Stimulated activated CD4-positive, alpha-beta T cell treated with anti-CD3 and anti-CD28 coated beads, TNF-alpha, amount 100 ng/mL, for 1 hour (primary cell): ENCODE results near the gene PIK3R5.

Experiments used
- DNase-seq, 3 donors: peaks; one replicate each; pipeline ENCODE4 v3.0.0-alpha.2; 2020; ENCODE audit warnings: low read depth in 3 of 3, low spot score in 1 of 3

The PIK3R5 gene

GRCh38 chr17:8900207-8900606, 65.3 kb downstream of the PIK3R5 start:
- DNase-seq, result no peak

DNA sequence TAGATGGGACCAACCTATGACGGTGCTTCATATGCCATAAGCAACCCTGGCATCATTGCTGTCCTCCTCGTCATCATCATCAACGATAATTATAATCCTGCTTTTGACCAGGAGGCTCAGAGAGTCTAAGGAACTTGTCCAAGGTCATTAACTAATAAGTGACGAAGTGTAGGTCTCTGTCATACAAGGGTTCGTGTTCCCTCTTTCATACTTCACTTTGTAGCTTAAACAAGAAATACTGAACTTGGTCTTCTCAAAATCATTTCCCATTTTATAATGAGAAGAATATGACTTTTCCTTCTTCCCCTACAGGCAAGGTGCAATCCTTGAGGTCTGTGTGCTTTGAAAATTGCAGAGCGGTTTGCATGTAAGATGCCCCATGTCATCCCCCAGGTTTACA, 66.9 kb downstream of the PIK3R5 start:
- DNase-seq, result no peak

GRCh38 chr17:8898126-8898525, 67.4 kb downstream of the PIK3R5 start:
- DNase-seq, result no peak

- DNase-seq, result no peak
These were observed 68.6 kb downstream of the PIK3R5 start for GRCh38 chr17:8896641-8897635.

DNA sequence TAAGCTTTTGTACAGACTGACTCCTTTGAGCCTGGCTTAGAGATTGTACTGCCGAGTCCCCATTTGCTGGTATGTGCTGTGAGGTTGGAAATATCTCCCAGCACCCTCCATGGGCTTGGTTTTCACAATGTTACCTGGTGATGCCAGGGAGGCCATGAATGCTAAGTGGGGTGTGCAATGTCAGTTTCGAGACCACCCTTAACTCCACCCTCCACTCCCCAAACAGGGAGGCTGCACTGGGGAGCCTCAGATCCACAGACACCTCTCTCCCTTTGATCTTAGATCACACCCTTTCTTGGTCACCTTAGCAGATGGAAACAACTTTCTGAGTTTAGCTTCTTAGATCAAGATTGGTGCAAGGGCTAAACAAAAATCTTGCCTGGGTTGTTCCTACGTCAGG, 69.4 kb downstream of the PIK3R5 start:
- DNase-seq, result no peak

GRCh38 chr17:8894673-8895578, 70.6 kb downstream of the PIK3R5 start:
- no peak for DNase-seq

DNA sequence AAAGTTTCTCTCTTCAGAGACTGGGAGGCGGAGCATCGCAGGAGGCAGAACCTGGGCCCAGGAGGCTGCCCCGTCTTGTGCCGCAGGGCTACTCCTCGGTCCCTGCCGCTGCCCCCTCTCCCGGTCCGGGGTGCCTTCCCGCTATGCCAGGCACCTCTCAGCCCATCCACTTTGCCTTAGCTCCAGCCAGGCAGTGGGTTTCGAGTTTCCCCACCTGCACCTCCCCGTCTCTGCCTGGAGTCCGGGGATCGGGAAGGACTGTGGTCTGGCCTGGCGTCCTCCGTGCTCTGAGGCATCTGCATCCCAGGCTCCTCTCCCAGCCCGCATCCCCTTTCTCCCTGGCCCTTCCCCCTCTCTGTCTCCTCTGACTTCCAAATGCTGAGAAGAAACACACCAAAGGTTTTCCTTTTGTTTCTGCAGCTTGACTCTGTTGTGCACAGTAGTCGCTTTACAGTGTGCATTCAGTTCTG, 71.3 kb downstream of the PIK3R5 start:
- no peak for DNase-seq

DNA sequence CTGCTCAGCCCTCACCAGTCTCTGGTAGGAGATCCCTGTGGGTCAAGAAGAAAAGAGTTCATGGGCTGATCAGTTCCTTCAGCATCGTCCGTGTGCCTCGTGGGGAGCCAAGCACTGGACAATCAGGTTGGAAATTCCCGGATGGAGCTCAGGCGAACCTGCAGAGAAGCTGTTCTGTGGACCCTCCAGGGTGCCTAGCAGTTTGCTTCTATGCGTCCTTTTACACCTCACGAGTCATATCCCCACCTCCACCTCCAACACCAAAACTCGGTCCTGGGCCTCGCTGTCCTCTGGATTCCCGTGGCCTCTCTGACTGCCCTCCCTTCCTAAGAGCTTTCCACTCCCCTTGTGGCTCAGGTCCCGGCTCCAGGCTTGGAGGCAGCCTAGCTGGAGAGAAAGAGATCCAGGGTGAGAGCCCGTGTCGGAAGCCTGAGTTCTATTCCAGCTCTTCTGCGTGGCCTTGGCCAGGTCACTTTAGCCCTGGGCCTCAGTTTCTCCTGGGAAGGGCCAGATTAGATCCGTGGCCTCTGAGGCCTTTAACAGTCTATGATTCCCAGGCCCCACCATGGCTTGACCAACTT, 71.8 kb downstream of the PIK3R5 start:
- DNase-seq, result no peak

DNA sequence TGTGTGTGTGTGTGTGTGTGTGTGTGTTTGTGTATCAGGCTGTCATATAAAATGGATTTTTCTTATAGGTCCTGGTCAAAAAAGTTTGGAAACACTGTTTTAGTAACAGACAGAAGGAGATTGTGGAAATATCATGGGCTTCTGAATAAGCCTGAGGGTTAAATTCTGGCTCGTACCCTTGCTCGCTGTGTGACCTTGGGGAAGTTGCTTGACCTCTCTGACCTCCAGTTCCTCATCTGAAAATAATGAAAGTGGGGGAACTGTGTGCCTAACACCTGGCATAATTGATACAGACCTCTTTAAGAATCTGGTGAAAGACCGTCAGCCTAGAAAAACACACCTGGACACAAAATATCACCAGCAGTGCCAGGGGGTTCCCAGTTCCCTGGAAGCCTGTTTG, 72.4 kb downstream of the PIK3R5 start:
- no peak for DNase-seq

GRCh38 chr17:8892338-8892690, 73.2 kb downstream of the PIK3R5 start:
- DNase-seq, result no peak

DNA sequence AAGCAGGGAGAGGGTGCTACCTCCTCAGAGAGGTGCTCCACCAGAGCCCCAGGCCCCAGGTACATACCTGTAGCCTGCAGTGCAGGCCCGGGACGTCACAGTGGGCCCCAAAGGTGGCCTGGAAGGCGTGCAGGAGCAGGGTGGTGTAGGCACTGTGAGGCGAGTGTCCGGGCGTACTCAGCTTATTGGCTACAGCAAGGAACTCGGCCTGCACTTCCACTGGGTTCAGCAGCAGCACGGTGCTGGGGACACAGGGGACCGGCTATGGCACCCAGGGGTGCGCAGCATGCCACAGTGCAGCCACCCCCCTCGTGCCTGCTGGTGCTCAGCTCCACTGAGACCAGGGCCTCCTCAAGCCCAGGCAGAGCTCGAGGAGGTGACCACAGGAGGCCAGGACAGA, 74.8 kb downstream of the PIK3R5 start:
- DNase-seq, result no peak

- no peak for DNase-seq
These were observed 75.9 kb downstream of the PIK3R5 start for GRCh38 chr17:8889458-8890210.

GRCh38 chr17:8888704-8889302, 76.7 kb downstream of the PIK3R5 start:
- no peak for DNase-seq

- DNase-seq, result no peak
These were observed 77.4 kb downstream of the PIK3R5 start for GRCh38 chr17:8887834-8888703.

- no peak for DNase-seq
These were observed 78.2 kb downstream of the PIK3R5 start for GRCh38 chr17:8887301-8887700.

- no peak for DNase-seq
These were observed 79.4 kb downstream of the PIK3R5 start for GRCh38 chr17:8885967-8886684.

DNA sequence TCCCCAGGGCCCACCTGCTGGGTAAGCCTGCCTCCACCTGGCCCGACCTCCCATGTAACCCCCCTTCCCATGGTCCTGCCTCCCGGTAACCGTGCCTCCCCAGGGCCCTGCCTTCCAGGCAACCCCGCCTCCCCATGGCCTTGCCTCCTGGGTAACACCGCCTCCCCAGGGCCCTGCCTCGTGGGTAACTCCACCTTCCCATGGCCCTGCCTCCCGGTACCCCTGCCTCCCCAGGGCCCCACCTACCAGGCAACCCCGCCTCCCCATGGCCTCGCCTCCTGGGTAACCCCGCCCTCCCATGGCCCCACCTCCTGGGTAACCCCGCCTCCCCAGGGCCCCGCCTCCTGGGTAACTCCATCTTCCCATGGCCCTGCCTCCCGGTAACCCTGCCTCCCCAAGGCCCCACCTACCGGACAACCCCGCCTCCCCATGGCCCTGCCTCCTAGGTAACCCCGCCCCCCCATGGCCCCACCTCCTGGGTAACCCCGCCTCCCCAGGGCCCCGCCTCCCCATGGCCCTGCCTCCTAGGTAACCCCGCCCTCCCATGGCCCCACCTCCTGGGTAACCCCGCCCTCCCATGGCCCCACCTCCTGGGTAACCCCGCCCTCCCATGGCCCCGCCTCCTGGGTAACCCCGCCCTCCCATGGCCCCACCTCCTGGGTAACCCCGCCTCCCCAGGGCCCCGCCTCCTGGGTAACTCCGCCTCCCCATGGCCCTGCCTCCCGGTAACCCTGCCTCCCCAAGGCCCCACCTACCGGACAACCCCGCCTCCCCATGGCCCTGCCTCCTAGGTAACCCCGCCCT, 80.1 kb downstream of the PIK3R5 start:
- DNase-seq, result peak; percentile 16 to 25 (median 21)
